Measurements from ENCODE around the gene SLC16A10.

- TF ChIP-seq, protein P1, sequence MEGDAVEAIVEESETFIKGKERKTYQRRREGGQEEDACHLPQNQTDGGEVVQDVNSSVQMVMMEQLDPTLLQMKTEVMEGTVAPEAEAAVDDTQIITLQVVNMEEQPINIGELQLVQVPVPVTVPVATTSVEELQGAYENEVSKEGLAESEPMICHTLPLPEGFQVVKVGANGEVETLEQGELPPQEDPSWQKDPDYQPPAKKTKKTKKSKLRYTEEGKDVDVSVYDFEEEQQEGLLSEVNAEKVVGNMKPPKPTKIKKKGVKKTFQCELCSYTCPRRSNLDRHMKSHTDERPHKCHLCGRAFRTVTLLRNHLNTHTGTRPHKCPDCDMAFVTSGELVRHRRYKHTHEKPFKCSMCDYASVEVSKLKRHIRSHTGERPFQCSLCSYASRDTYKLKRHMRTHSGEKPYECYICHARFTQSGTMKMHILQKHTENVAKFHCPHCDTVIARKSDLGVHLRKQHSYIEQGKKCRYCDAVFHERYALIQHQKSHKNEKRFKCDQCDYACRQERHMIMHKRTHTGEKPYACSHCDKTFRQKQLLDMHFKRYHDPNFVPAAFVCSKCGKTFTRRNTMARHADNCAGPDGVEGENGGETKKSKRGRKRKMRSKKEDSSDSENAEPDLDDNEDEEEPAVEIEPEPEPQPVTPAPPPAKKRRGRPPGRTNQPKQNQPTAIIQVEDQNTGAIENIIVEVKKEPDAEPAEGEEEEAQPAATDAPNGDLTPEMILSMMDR (IDR thresholded peaks at IDR 0.05; ENCODE audit: poor library complexity), result no peak
- TF ChIP-seq EZH2 (IDR thresholded peaks at IDR 0.05; ENCODE audit: borderline replicate concordance), result no peak
- no peak for TF ChIP-seq EZH2phosphoT487 (IDR thresholded peaks at IDR 0.05; ENCODE audit: low read depth, severe bottlenecking, unreplicated experiment)
These were observed 88.9 kb downstream of the SLC16A10 start for GRCh38 chr6:111176038-111176759.
